Ishikawa (cell line): Measurements from ENCODE around the gene AHCYL2.

ENCODE experiments used
- CEBPB ChIP-seq: IDR thresholded peaks from 2 replicates; pipeline ENCODE4 v1.6.1; 2012
- CREB1 ChIP-seq: IDR thresholded peaks from 2 replicates; pipeline ENCODE4 v1.6.1; 2012; ENCODE audit warnings: low read depth
- EGR1 ChIP-seq: IDR thresholded peaks from 2 replicates; pipeline ENCODE4 v1.6.1; 2012
- EP300 ChIP-seq: IDR thresholded peaks from 2 replicates; pipeline ENCODE4 v1.6.1; 2012; ENCODE audit warnings: borderline replicate concordance
- FOXM1 ChIP-seq: IDR thresholded peaks from 2 replicates; pipeline ENCODE4 v1.6.1; 2012; ENCODE audit warnings: low read depth, borderline replicate concordance
- NFIC ChIP-seq: IDR thresholded peaks from 2 replicates; pipeline ENCODE4 v1.6.1; 2012
- RAD21 ChIP-seq: IDR thresholded peaks from 2 replicates; pipeline ENCODE4 v1.6.1; 2012; ENCODE audit warnings: low read depth
- TAF1 ChIP-seq: IDR thresholded peaks from 2 replicates; pipeline ENCODE4 v1.6.1; 2012; ENCODE audit warnings: low read depth, mild to moderate bottlenecking
- TCF12 ChIP-seq: IDR thresholded peaks from 2 replicates; pipeline ENCODE4 v1.6.1; 2012; ENCODE audit warnings: low read depth
- TEAD4 ChIP-seq: IDR thresholded peaks from 2 replicates; pipeline ENCODE4 v1.6.1; 2012
- YY1 ChIP-seq: IDR thresholded peaks from 2 replicates; pipeline ENCODE4 v1.6.1; 2012; ENCODE audit warnings: low read depth
- TF ChIP-seq, protein P1 (sequence below): IDR thresholded peaks from 2 replicates; pipeline ENCODE4 v1.6.1; 2012
- TF ChIP-seq, protein P2 (sequence below): IDR thresholded peaks from 2 replicates; pipeline ENCODE4 v1.6.1; 2012; ENCODE audit warnings: low read depth, mild to moderate bottlenecking
- TF ChIP-seq, protein P3 (sequence below): IDR thresholded peaks from 2 replicates; pipeline ENCODE4 v1.6.1; 2012

DNA sequence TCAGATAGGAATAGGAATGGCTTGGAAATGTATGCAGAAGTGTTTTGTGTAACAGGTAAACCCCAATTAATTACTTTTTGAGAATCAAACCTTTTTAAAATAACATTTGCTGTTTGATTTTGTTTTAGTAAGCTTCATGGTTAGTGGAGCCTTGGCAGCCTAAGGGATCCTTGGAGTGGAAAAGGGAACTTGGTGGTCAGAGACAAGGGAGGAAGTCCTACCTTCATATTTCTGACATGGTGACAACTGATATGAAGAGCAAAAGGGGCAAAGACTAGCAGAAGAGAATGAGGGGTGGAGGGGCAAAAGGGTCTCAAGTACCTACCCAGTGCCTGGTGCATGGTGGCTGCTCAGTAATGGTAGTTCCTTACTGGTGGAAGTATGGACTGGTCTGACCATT lies 32.3 kb downstream of the AHCYL2 start:
- TF ChIP-seq FOXM1 (no peak), EP300 (no peak), TAF1 (no peak), CREB1 (no peak), YY1 (no peak), NFIC (no peak), CEBPB (no peak), RAD21 (no peak), TEAD4 (no peak), EGR1 (no peak), TCF12 (no peak)
- TF ChIP-seq, protein P1, sequence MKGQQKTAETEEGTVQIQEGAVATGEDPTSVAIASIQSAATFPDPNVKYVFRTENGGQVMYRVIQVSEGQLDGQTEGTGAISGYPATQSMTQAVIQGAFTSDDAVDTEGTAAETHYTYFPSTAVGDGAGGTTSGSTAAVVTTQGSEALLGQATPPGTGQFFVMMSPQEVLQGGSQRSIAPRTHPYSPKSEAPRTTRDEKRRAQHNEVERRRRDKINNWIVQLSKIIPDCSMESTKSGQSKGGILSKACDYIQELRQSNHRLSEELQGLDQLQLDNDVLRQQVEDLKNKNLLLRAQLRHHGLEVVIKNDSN = no peak
- TF ChIP-seq, protein P2, sequence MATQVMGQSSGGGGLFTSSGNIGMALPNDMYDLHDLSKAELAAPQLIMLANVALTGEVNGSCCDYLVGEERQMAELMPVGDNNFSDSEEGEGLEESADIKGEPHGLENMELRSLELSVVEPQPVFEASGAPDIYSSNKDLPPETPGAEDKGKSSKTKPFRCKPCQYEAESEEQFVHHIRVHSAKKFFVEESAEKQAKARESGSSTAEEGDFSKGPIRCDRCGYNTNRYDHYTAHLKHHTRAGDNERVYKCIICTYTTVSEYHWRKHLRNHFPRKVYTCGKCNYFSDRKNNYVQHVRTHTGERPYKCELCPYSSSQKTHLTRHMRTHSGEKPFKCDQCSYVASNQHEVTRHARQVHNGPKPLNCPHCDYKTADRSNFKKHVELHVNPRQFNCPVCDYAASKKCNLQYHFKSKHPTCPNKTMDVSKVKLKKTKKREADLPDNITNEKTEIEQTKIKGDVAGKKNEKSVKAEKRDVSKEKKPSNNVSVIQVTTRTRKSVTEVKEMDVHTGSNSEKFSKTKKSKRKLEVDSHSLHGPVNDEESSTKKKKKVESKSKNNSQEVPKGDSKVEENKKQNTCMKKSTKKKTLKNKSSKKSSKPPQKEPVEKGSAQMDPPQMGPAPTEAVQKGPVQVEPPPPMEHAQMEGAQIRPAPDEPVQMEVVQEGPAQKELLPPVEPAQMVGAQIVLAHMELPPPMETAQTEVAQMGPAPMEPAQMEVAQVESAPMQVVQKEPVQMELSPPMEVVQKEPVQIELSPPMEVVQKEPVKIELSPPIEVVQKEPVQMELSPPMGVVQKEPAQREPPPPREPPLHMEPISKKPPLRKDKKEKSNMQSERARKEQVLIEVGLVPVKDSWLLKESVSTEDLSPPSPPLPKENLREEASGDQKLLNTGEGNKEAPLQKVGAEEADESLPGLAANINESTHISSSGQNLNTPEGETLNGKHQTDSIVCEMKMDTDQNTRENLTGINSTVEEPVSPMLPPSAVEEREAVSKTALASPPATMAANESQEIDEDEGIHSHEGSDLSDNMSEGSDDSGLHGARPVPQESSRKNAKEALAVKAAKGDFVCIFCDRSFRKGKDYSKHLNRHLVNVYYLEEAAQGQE = no peak
- TF ChIP-seq, protein P3, sequence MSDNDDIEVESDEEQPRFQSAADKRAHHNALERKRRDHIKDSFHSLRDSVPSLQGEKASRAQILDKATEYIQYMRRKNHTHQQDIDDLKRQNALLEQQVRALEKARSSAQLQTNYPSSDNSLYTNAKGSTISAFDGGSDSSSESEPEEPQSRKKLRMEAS = no peak
